Activated T-helper 1 cell treated with anti-CD3 and anti-CD28 coated beads, Interleukin-12 subunit alpha, Interleukin-12 subunit beta, Interleukin-2, Interleukin-4 antibody, amounts not matched to agents 30 ng/mL and 10 ng/mL and 1 ng/mL, durations not matched to agents 14 hours and 24 hours and 36 hours (primary cell): ENCODE results near the gene SNX10. TPM values are rescaled to one million over a fixed set of nuclear protein-coding genes. Genes with fewer than 3 reads are reported as not detected.

Source experiments
- DNase-seq: peaks from one replicate; pipeline ENCODE4 v3.0.0; 2021; ENCODE audit warnings: low spot score
- H3K27ac Mint-ChIP-seq: one replicate; pipeline ENCODE4 v1.8.0; 2021; ENCODE audit warnings: mild to moderate bottlenecking, mixed read lengths
- H3K27me3 Mint-ChIP-seq: one replicate; pipeline ENCODE4 v1.8.0; 2022; ENCODE audit warnings: mild to moderate bottlenecking, moderate library complexity, mixed read lengths; ENCODE audit not compliant: insufficient read depth
- H3K36me3 Mint-ChIP-seq: one replicate; pipeline ENCODE4 v1.8.0; 2021; ENCODE audit warnings: low read depth, mixed read lengths
- H3K4me1 Mint-ChIP-seq: one replicate; pipeline ENCODE4 v1.8.0; 2021; ENCODE audit warnings: low read depth, mixed read lengths
- H3K4me3 Mint-ChIP-seq: one replicate; pipeline ENCODE4 v1.8.0; 2021; ENCODE audit warnings: mild to moderate bottlenecking, moderate library complexity, mixed read lengths
- H3K9me3 Mint-ChIP-seq: one replicate; pipeline ENCODE4 v1.8.0; 2021; ENCODE audit warnings: mixed read lengths
- intact Hi-C: fragments of 100-400 bp; cut with micrococcal nuclease; formaldehyde crosslinking; loops from one replicate; pipeline ENCODE4 v1.15.1; 2024
- total RNA-seq: library from RNA; stranded (reverse); gene quantifications from 2 replicates; pipeline ENCODE4 v1.2.3, GENCODE V29; 2022

The SNX10 gene
- total RNA-seq, 1 donor from 2014 or later: 41.9 TPM

GRCh38 chr7:26368542-26368941 is 76.9 kb downstream of the SNX10 start:
- DNase-seq: no peak
- H3K4me3 Mint-ChIP-seq: no peak overlapping the region
- H3K36me3 Mint-ChIP-seq: peaks cover 28% of the 10 kb centered on the region
- peaks cover 15% of the 10 kb centered on the region for H3K4me1 Mint-ChIP-seq
- H3K27me3 Mint-ChIP-seq: no peaks in the 10 kb centered on the region
- intact Hi-C loops: loop anchor here (2.0 to 5.0 kb wide), 3 partner anchors 30 to 291 kb away; no protein-coding TSS in a partner anchor
- H3K9me3 Mint-ChIP-seq: no peaks in the 10 kb centered on the region
- H3K27ac Mint-ChIP-seq: no peak overlapping the region

DNA sequence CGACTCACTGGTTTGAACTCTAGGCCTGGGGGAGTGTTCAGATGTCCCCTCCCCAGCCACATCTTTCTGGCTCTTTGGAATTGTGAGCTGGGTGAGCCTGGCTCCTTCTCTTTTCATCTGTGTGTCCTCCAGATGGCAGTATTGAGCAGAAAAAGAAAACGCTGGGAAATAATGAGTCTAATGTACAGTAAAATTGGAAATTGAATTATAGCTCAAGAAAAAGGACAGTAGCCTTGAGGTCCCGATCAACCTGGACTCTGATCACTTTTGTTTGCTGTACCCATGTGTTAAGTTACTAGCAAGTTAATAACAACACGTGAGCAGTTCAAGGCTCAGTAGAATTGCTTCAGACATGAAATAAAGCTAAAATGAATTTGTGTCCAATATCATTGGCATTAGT is 77.9 kb downstream of the SNX10 start:
- H3K27ac Mint-ChIP-seq: no peak overlapping the region
- peaks cover 15% of the 10 kb centered on the region for H3K4me1 Mint-ChIP-seq
- intact Hi-C loops: loop anchor here (1.0 to 5.0 kb wide), 7 partner anchors 8 to 792 kb away; no protein-coding TSS in a partner anchor
- peak; percentile 8 for DNase-seq
- no peak overlapping the region for H3K4me3 Mint-ChIP-seq
- H3K27me3 Mint-ChIP-seq: peaks cover 7% of the 10 kb centered on the region
- H3K9me3 Mint-ChIP-seq: no peaks in the 10 kb centered on the region
- H3K36me3 Mint-ChIP-seq: peaks cover 35% of the 10 kb centered on the region

- peaks cover 32% of the 10 kb centered on the region for H3K36me3 Mint-ChIP-seq
- intact Hi-C loops: loop anchor here (10.0 kb wide), 3 partner anchors 495 to 1665 kb away; partner anchors contain the start of gene SKAP2
- H3K4me1 Mint-ChIP-seq: peaks cover 11% of the 10 kb centered on the region
- no peaks in the 10 kb centered on the region for H3K9me3 Mint-ChIP-seq
- DNase-seq: no peak
- no peak overlapping the region for H3K4me3 Mint-ChIP-seq
- peaks cover 7% of the 10 kb centered on the region for H3K27me3 Mint-ChIP-seq
- no peak overlapping the region for H3K27ac Mint-ChIP-seq
Observed at GRCh38 chr7:26370011-26370410, 78.3 kb downstream of the SNX10 start.

- Mint-ChIP-seq H3K9me3 (no peaks in the 10 kb centered on the region), H3K27ac (no peak overlapping the region), H3K4me3 (no peak overlapping the region), H3K27me3 (peaks cover 17% of the 10 kb centered on the region), H3K36me3 (peaks cover 28% of the 10 kb centered on the region), H3K4me1 (peaks cover 14% of the 10 kb centered on the region)
- no peak for DNase-seq
- intact Hi-C loops: loop anchor here (10.0 kb wide), 3 partner anchors 493 to 1663 kb away; partner anchors contain the start of gene SKAP2
Observed at GRCh38 chr7:26372249-26372648, 80.6 kb downstream of the SNX10 start.

- intact Hi-C loops: loop anchor here (10.0 kb wide), 3 partner anchors 492 to 1662 kb away; partner anchors contain the start of gene SKAP2
- H3K27ac Mint-ChIP-seq: no peak overlapping the region
- H3K36me3 Mint-ChIP-seq: peaks cover 28% of the 10 kb centered on the region
- no peak for DNase-seq
- no peak overlapping the region for H3K4me3 Mint-ChIP-seq
- H3K27me3 Mint-ChIP-seq: peaks cover 18% of the 10 kb centered on the region
- H3K4me1 Mint-ChIP-seq: peaks cover 16% of the 10 kb centered on the region
- no peaks in the 10 kb centered on the region for H3K9me3 Mint-ChIP-seq
Observed at GRCh38 chr7:26372704-26373103, 81.0 kb downstream of the SNX10 start.

DNA sequence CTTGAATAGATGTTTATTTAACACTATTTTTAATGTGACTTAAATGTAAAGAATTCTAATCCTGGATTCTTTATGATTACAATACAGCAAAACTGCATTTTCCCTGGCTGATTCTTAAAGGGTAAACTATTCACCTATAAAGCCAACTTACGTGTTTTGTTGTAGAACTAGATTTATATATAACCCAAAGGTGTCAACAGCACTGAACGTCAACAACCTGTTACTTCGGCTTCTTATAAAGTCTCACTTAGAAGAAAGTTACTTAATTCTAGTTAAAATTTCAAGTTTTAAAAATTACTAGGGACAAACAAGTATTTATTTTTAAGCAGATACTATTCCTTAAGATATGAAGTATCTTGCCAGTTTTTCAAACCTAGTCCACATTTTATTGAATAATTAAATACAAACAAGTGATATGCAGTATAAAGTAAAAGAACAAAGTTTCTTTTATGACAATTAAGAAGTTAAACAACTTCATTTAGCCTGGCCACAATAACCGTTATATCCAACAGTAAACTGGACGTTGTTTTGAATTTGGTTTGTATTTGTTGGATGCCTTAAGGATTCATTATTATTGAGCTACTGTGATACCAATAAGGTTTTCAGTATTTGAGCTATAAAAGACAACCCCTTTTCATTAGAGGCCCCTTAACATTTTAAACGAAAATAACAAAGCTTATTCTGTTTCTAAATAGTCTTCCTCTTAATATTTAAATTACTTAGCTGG is 83.1 kb downstream of the SNX10 start:
- peaks cover 12% of the 10 kb centered on the region for H3K4me1 Mint-ChIP-seq
- no peak overlapping the region for H3K4me3 Mint-ChIP-seq
- H3K27ac Mint-ChIP-seq: no peak overlapping the region
- no peaks in the 10 kb centered on the region for H3K9me3 Mint-ChIP-seq
- H3K27me3 Mint-ChIP-seq: peaks cover 26% of the 10 kb centered on the region
- no peak for DNase-seq
- intact Hi-C loops: loop anchor here (10.0 kb wide), 3 partner anchors 490 to 1660 kb away; partner anchors contain the start of gene SKAP2
- peaks cover 25% of the 10 kb centered on the region for H3K36me3 Mint-ChIP-seq

GRCh38 chr7:26375726-26376174 is 84.1 kb downstream of the SNX10 start:
- no peaks in the 10 kb centered on the region for H3K9me3 Mint-ChIP-seq

DNA sequence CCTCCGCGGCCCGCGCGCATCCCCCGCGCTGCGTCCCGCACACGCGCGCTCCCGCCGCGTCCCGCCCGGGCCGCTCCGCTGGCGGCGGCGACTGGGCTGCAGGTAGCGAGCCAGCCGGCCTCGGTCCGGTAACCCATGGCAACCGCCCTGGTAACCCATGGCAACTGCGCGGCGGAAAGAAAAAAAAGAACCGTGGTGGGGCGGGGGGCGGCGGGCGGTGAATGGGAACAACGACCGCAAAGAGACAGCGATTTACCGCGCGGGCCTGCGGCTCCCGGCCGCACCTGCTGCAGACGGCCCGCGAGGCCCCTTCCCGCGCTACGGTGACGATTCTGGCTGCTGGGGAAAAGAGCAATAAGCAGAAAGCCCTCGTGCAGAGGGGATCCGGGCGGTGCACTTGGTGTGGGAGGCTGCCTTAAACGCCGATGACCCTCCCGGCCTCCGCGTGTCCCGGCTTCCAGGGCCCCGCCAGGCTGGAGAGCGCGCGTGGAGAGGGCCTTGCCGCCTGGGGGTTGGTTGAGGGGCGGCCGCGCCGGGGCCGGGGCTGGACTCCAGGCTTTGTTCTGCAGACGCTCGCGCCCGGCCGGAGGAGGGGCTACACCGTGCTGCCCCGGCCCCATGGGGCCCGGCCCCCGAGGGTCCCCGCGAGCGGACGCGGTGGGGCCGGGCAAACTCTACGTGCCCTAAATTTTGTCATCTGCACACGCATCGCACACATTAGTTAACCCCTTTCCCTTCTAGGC is 84.7 kb downstream of the SNX10 start:
- H3K4me3 Mint-ChIP-seq: peak overlapping the region; percentile 79
- H3K4me1 Mint-ChIP-seq: peaks cover 7% of the 10 kb centered on the region
- intact Hi-C loops: loop anchor here (1.0 to 10.0 kb wide), 4 partner anchors 488 to 1658 kb away; partner anchors contain the start of gene SKAP2
- peaks cover 21% of the 10 kb centered on the region for H3K36me3 Mint-ChIP-seq
- DNase-seq: peak; percentile 20
- H3K27ac Mint-ChIP-seq: peak overlapping the region; percentile 79
- H3K27me3 Mint-ChIP-seq: peaks cover 30% of the 10 kb centered on the region
- H3K9me3 Mint-ChIP-seq: no peaks in the 10 kb centered on the region

More at GRCh38 chr7:26375726-26376174, 84.1 kb downstream of the SNX10 start:
- Mint-ChIP-seq H3K4me1 (peaks cover 7% of the 10 kb centered on the region), H3K36me3 (peaks cover 23% of the 10 kb centered on the region), H3K27ac (no peak overlapping the region), H3K27me3 (peaks cover 30% of the 10 kb centered on the region), H3K4me3 (peak overlapping the region; percentile 57)
- intact Hi-C loops: loop anchor here (1.0 to 10.0 kb wide), 4 partner anchors 489 to 1659 kb away; partner anchors contain the start of gene SKAP2
- DNase-seq: no peak

DNA sequence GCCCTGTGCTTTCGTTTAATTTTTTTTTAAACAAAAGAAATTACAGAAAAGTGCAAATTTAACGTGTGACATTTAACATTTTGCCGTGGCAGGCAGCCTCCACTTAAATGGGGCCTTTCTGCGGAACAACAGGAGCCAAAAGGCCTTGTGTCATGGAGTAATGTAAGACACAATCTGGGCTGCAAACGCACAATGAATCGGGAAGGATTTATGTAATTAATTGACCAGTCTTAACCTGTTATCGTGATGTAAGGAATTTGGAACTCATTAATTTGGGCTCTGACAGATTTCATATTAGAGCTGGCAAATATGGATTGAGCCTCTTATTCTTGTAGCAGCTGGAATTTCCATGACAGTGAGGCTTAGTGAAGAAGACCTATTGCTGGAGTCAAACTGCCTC is 86.4 kb downstream of the SNX10 start:
- H3K4me3 Mint-ChIP-seq: no peak overlapping the region
- DNase-seq: no peak
- peaks cover 9% of the 10 kb centered on the region for H3K36me3 Mint-ChIP-seq
- intact Hi-C loops: loop anchor here (10.0 kb wide), 3 partner anchors 487 to 1657 kb away; partner anchors contain the start of gene SKAP2
- H3K27me3 Mint-ChIP-seq: peaks cover 33% of the 10 kb centered on the region
- H3K4me1 Mint-ChIP-seq: peaks cover 7% of the 10 kb centered on the region
- no peaks in the 10 kb centered on the region for H3K9me3 Mint-ChIP-seq
- H3K27ac Mint-ChIP-seq: no peak overlapping the region

DNA sequence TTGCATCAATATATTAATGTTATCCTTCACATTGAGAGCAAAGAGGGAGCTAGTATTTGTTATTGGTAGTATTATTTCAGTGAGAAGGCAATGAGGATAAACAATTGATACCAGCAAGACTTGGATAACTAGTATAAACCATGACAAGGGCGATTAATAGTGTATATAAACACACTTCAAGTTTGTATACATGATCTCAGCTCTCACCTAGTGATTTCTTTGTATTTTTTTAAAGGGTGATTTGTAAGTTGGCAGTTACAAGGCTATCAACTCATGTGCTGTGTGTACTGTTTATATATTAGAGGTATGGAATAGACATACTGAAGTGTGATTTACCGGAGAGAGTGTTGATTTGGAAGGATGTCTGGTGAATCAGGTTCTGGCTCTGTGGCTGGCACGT is 88.0 kb downstream of the SNX10 start:
- Mint-ChIP-seq H3K9me3 (no peaks in the 10 kb centered on the region), H3K27ac (no peak overlapping the region), H3K4me3 (no peak overlapping the region), H3K27me3 (peaks cover 31% of the 10 kb centered on the region), H3K4me1 (peaks cover 7% of the 10 kb centered on the region), H3K36me3 (peaks cover 2% of the 10 kb centered on the region)
- no peak for DNase-seq
- intact Hi-C loops: loop anchor here (10.0 kb wide), 3 partner anchors 485 to 1655 kb away; partner anchors contain the start of gene SKAP2

DNA sequence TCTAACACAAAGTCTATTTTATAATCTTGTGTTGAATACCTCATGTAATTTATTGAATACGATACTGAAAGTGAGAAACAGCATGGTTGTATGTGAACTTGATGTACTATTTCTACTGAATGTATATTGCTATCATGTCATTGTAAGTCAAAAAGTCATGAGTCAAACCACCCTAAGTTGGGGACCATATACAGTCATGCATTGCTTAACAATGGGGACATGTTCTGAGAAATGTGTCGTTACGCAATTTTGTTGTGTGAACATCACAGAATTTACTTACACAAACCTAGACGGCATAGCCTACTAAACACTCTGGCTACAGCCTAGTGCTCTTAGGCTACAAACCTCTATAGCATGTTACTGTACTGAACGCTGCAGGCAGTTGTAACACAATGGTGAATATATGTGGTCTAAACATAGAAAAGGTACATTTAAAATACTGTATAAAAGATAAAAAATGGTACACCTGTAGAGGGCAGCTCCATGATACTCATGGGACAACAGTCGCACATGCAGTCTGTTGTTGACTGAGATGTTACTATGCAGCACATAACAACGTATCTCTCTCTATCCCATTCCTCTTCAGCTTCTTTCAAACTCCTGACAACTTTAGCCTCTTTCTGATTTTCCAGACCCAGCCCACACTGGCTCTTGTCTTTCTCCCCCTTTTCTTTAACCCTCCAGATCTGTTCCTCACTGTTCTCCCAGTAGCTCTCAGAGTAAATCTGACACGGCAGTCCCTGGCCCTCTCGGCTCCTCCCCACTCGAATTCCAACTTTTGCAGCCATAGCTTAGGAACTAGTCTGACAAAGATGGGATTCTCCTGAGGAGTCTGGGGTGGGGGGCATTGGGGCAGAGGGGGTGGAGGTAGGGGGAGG is 90.1 kb downstream of the SNX10 start:
- intact Hi-C loops: no loop called here
- DNase-seq: no peak
- peaks cover 34% of the 10 kb centered on the region for H3K27me3 Mint-ChIP-seq

DNA sequence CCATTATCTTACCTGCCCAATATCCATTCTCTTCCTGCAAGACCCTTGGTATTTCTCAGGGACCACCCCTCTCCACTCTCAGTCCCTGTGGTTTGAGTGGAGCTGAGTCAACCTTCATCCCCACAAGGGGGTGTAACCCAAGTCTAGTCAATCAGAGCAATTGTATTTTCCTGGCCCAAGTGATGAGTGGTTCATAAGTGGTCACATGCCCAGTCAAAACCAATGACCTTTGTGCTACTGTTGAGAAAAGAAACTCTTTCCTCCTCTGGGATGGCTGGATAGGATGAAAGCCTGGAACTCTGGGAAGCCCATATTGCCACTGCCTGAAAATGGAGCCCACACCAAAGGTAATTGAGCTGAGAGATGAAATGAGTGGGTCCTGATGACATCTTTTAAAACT is 93.6 kb downstream of the SNX10 start:
- Mint-ChIP-seq H3K27me3 (peaks cover 45% of the 10 kb centered on the region), H3K4me1 (no peaks in the 10 kb centered on the region), H3K4me3 (no peak overlapping the region), H3K27ac (no peak overlapping the region), H3K9me3 (no peaks in the 10 kb centered on the region), H3K36me3 (no peaks in the 10 kb centered on the region)
- intact Hi-C loops: no loop called here
- DNase-seq: no peak

More for the DNA sequence above, 90.1 kb downstream of the SNX10 start:
- H3K4me3 Mint-ChIP-seq: no peak overlapping the region
- no peaks in the 10 kb centered on the region for H3K36me3 Mint-ChIP-seq
- H3K4me1 Mint-ChIP-seq: peaks cover 7% of the 10 kb centered on the region
- peak overlapping the region; percentile 47 for H3K27ac Mint-ChIP-seq
- no peaks in the 10 kb centered on the region for H3K9me3 Mint-ChIP-seq
